Measurements from ENCODE around the gene PPFIA1. TPM values are rescaled to one million over a fixed set of nuclear protein-coding genes. Genes with fewer than 3 reads are reported as not detected.
A peak's percentile ranks its signal among the peaks of the same experiment; 100 is the strongest.
"Not testable (repeated sequence)": the region's sequence is repeated elsewhere in the genome, so short reads cannot be mapped to it uniquely, and the experiment has no call there.

PPFIA1 gene
- total RNA-seq, 1 experiment from 2014 or later = 113 TPM

- no peak for TF ChIP-seq CTCF (conservative IDR thresholded peaks at IDR 0.05; ENCODE audit: low read depth, low read length)
- no peak for TF ChIP-seq EZH2 (IDR thresholded peaks at IDR 0.05; ENCODE audit: borderline replicate concordance, low read depth, low read length, poor library complexity, severe bottlenecking)
- CTCF ChIA-PET = no interaction called here
- intact Hi-C loops (cut with micrococcal nuclease; ENCODE audit: unreplicated experiment) = no loop called here
- H3K9me3 ChIP-seq (ENCODE audit: low read depth, low read length, poor library complexity, severe bottlenecking) = no peaks in the 10 kb centered on the region
- POLR2A ChIA-PET (ENCODE audit: low non-redundant PET) = no interaction called here
- DNase-seq (ENCODE audit: low spot score) = no peak
- H3K27me3 ChIP-seq (replicated peaks; ENCODE audit: insufficient read depth, low read depth, low read length, poor library complexity) = no peaks in the 10 kb centered on the region
- peaks cover 15% of the 10 kb centered on the region for H3K4me1 ChIP-seq (ENCODE audit: insufficient read depth, low read length, poor library complexity, severe bottlenecking)
- H3K27ac ChIP-seq (ENCODE audit: low read depth, low read length, poor library complexity, severe bottlenecking) = no peak overlapping the region
- no peaks in the 10 kb centered on the region for H3K36me3 ChIP-seq (ENCODE audit: insufficient read depth, low read length, poor library complexity, severe bottlenecking)
- H3K4me3 ChIP-seq (ENCODE audit: low read depth, low read length, poor library complexity, severe bottlenecking) = no peak overlapping the region
- no TSS peak for BruUV-seq (replicated peaks)
These were observed 17.6 kb upstream of the PPFIA1 start for GRCh38 chr11:70252844-70253243.

- Histone ChIP-seq H3K27ac (ENCODE audit: low read depth, low read length, poor library complexity, severe bottlenecking) (no peak overlapping the region), H3K9me3 (ENCODE audit: low read depth, low read length, poor library complexity, severe bottlenecking) (no peaks in the 10 kb centered on the region), H3K4me3 (ENCODE audit: low read depth, low read length, poor library complexity, severe bottlenecking) (no peak overlapping the region), H3K36me3 (ENCODE audit: insufficient read depth, low read length, poor library complexity, severe bottlenecking) (no peaks in the 10 kb centered on the region), H3K27me3 (replicated peaks; ENCODE audit: insufficient read depth, low read depth, low read length, poor library complexity) (no peaks in the 10 kb centered on the region), H3K4me1 (ENCODE audit: insufficient read depth, low read length, poor library complexity, severe bottlenecking) (peaks cover 15% of the 10 kb centered on the region)
- POLR2A ChIA-PET (ENCODE audit: low non-redundant PET) = no interaction called here
- TF ChIP-seq EZH2 (IDR thresholded peaks at IDR 0.05; ENCODE audit: borderline replicate concordance, low read depth, low read length, poor library complexity, severe bottlenecking) = no peak
- no peak for TF ChIP-seq CTCF (conservative IDR thresholded peaks at IDR 0.05; ENCODE audit: low read depth, low read length)
- BruUV-seq (replicated peaks) = no TSS peak
- intact Hi-C loops (cut with micrococcal nuclease; ENCODE audit: unreplicated experiment) = no loop called here
- DNase-seq (ENCODE audit: low spot score) = peak; percentile 62
- CTCF ChIA-PET = no interaction called here
These were observed 14.9 kb upstream of the PPFIA1 start for GRCh38 chr11:70255477-70256116.

GRCh38 chr11:70259077-70259476 is 11.4 kb upstream of the PPFIA1 start:
- POLR2A ChIA-PET (ENCODE audit: low non-redundant PET) = interaction anchor here (0.7 kb wide), 1 partner anchor 26 kb away, joined by 5 read pairs; no protein-coding TSS in a partner anchor
- not testable (repeated sequence) for DNase-seq (ENCODE audit: low spot score)

GRCh38 chr11:70262951-70263350 is 7.5 kb upstream of the PPFIA1 start:
- H3K4me3 ChIP-seq (ENCODE audit: low read depth, low read length, poor library complexity, severe bottlenecking) = no peak overlapping the region
- no peak for DNase-seq (ENCODE audit: low spot score)
- BruUV-seq (replicated peaks) = no TSS peak
- H3K36me3 ChIP-seq (ENCODE audit: insufficient read depth, low read length, poor library complexity, severe bottlenecking) = no peaks in the 10 kb centered on the region
- H3K9me3 ChIP-seq (ENCODE audit: low read depth, low read length, poor library complexity, severe bottlenecking) = no peaks in the 10 kb centered on the region
- ChIA-PET POLR2A (ENCODE audit: low non-redundant PET) (no interaction called here), CTCF (no interaction called here)
- peaks cover 28% of the 10 kb centered on the region for H3K4me1 ChIP-seq (ENCODE audit: insufficient read depth, low read length, poor library complexity, severe bottlenecking)
- H3K27me3 ChIP-seq (replicated peaks; ENCODE audit: insufficient read depth, low read depth, low read length, poor library complexity) = no peaks in the 10 kb centered on the region
- TF ChIP-seq CTCF (conservative IDR thresholded peaks at IDR 0.05; ENCODE audit: low read depth, low read length) (no peak), EZH2 (IDR thresholded peaks at IDR 0.05; ENCODE audit: borderline replicate concordance, low read depth, low read length, poor library complexity, severe bottlenecking) (no peak)
- intact Hi-C loops (cut with micrococcal nuclease; ENCODE audit: unreplicated experiment) = no loop called here
- no peak overlapping the region for H3K27ac ChIP-seq (ENCODE audit: low read depth, low read length, poor library complexity, severe bottlenecking)

More at GRCh38 chr11:70259077-70259476, 11.4 kb upstream of the PPFIA1 start:
- intact Hi-C loops (cut with micrococcal nuclease; ENCODE audit: unreplicated experiment); H3K36me3 ChIP-seq (ENCODE audit: insufficient read depth, low read length, poor library complexity, severe bottlenecking); H3K27me3 ChIP-seq (replicated peaks; ENCODE audit: insufficient read depth, low read depth, low read length, poor library complexity); H3K4me3 ChIP-seq (ENCODE audit: low read depth, low read length, poor library complexity, severe bottlenecking); H3K27ac ChIP-seq (ENCODE audit: low read depth, low read length, poor library complexity, severe bottlenecking); H3K9me3 ChIP-seq (ENCODE audit: low read depth, low read length, poor library complexity, severe bottlenecking); CTCF ChIA-PET; BruUV-seq (replicated peaks): not testable (repeated sequence)
- H3K4me1 ChIP-seq (ENCODE audit: insufficient read depth, low read length, poor library complexity, severe bottlenecking) = peaks cover 15% of the 10 kb centered on the region

Data from A673 (cell line).